ENCODE data around the gene CKAP5.
A peak's percentile ranks its signal among the peaks of the same experiment; 100 is the strongest.

The CKAP5 gene

DNA sequence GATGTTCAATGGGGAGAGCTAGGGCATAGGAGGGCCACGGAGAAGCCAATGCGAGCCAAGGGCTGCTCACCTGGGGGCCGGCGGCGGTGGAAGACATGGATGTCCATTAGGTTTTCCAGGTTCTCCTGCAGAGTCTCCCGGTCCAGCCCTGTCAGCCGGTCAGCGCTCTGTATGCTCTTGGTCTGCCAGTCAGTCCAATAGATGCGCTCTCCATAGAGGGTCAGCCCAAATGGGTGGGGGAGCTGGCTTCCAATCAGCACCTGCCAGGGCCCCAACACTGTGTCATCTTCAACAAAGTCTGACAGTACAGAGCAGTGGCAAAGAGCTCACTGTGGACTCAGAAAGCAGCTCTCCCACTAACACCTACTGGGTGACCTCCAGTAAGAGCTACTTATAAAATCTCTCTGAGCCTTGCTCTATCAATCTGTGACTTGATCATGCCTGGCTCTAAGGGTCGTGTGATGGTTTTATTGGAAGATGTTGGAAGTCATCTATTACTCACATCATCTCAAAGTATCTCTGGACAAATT, 33.0 kb upstream of the CKAP5 start:
- Histone ChIP-seq H3K27me3 (ENCODE audit: control insufficient read depth in 1 of 2, insufficient read depth in 2 of 2, low read length in 2 of 2) (no peaks in the 10 kb centered on the region), H3K4me1 (ENCODE audit: control insufficient read depth, insufficient read depth, low read length) (no peaks in the 10 kb centered on the region), H3K9ac (ENCODE audit: low read length in 2 of 2) (no peak overlapping the region), H3K9me3 (ENCODE audit: control insufficient read depth in 2 of 2, low read length in 2 of 2) (no peaks in the 10 kb centered on the region), H3K27ac (ENCODE audit: low read length) (no peak overlapping the region), H3K4me3 (ENCODE audit: low read length in 2 of 2) (no peak overlapping the region), H3K36me3 (ENCODE audit: control insufficient read depth in 2 of 2, insufficient read depth in 2 of 2, low read length in 2 of 2) (peaks cover 31 to 46% of the 10 kb centered on the region in 2 donors)

DNA sequence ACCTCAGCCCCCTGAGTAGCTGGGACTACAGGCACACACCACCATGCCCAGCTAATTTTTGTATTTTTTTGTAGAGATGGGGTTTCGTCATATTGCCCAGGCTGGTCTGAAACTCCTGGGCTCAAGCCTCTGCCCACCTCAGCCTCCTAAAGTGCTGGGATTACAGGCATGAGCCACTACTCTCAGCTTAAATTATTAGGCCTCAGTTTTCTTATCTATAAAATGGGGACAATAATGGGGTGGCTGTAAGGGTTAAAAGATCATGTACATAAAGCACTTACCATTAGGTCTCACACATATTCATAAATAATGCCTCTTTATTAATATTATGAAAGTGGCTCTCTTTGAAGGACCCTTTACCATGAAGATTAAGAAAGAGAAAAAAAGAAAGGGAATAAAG, 31.5 kb upstream of the CKAP5 start:
- H3K4me1 ChIP-seq (ENCODE audit: control insufficient read depth, insufficient read depth, low read length), result no peaks in the 10 kb centered on the region
- H3K36me3 ChIP-seq (ENCODE audit: control insufficient read depth in 2 of 2, insufficient read depth in 2 of 2, low read length in 2 of 2), result peaks cover 42 to 52% of the 10 kb centered on the region in 2 donors
- no peaks in the 10 kb centered on the region for H3K9me3 ChIP-seq (ENCODE audit: control insufficient read depth in 2 of 2, low read length in 2 of 2)
- no peak overlapping the region for H3K4me3 ChIP-seq (ENCODE audit: low read length in 2 of 2)
- H3K27ac ChIP-seq (ENCODE audit: low read length), result no peak overlapping the region
- H3K27me3 ChIP-seq (ENCODE audit: control insufficient read depth in 1 of 2, insufficient read depth in 2 of 2, low read length in 2 of 2), result no peaks in the 10 kb centered on the region
- H3K9ac ChIP-seq (ENCODE audit: low read length in 2 of 2), result no peak overlapping the region

- no peak overlapping the region for H3K4me3 ChIP-seq (ENCODE audit: low read length in 2 of 2)
- no peaks in the 10 kb centered on the region for H3K9me3 ChIP-seq (ENCODE audit: control insufficient read depth in 2 of 2, low read length in 2 of 2)
- no peak overlapping the region for H3K9ac ChIP-seq (ENCODE audit: low read length in 2 of 2)
- no peaks in the 10 kb centered on the region for H3K4me1 ChIP-seq (ENCODE audit: control insufficient read depth, insufficient read depth, low read length)
- H3K27ac ChIP-seq (ENCODE audit: low read length), result no peak overlapping the region
- no peaks in the 10 kb centered on the region for H3K27me3 ChIP-seq (ENCODE audit: control insufficient read depth in 1 of 2, insufficient read depth in 2 of 2, low read length in 2 of 2)
- peaks cover 42 to 53% of the 10 kb centered on the region in 2 donors for H3K36me3 ChIP-seq (ENCODE audit: control insufficient read depth in 2 of 2, insufficient read depth in 2 of 2, low read length in 2 of 2)
Observed at GRCh38 chr11:46876471-46876870, 30.4 kb upstream of the CKAP5 start.

DNA sequence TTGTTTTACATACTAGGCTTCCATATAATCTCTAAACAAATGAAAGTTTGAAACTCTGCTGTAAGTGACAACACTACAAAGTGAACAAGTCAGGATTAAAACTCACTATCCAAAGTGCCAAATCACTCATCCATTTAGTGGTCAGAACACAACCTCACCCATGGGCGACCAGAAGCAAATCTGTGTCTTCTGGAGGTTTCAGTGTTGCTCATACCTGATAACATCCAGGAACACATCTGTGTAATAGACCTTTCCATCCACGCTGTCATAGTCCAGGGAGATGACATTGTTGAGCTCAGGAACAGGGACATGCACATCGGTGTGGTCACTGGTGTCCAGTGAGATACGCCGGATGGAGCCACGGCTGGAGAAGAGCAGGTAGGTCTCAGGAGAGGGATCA, 28.5 kb upstream of the CKAP5 start:
- Histone ChIP-seq H3K36me3 (ENCODE audit: control insufficient read depth in 2 of 2, insufficient read depth in 2 of 2, low read length in 2 of 2) (peaks cover 42 to 60% of the 10 kb centered on the region in 2 donors), H3K4me3 (ENCODE audit: low read length in 2 of 2) (no peak overlapping the region), H3K9ac (ENCODE audit: low read length in 2 of 2) (no peak overlapping the region)

GRCh38 chr11:46868912-46869311, 22.8 kb upstream of the CKAP5 start:
- Histone ChIP-seq H3K27ac (ENCODE audit: low read length) (no peak overlapping the region), H3K9ac (ENCODE audit: low read length in 2 of 2) (no peak overlapping the region), H3K9me3 (ENCODE audit: control insufficient read depth in 2 of 2, low read length in 2 of 2) (no peaks in the 10 kb centered on the region), H3K4me3 (ENCODE audit: low read length in 2 of 2) (no peak overlapping the region), H3K4me1 (ENCODE audit: control insufficient read depth, insufficient read depth, low read length) (no peaks in the 10 kb centered on the region), H3K27me3 (ENCODE audit: control insufficient read depth in 1 of 2, insufficient read depth in 2 of 2, low read length in 2 of 2) (no peaks in the 10 kb centered on the region), H3K36me3 (ENCODE audit: control insufficient read depth in 2 of 2, insufficient read depth in 2 of 2, low read length in 2 of 2) (peaks cover 29 to 47% of the 10 kb centered on the region in 2 donors)

More for the DNA sequence above, 28.5 kb upstream of the CKAP5 start:
- no peak overlapping the region for H3K27ac ChIP-seq (ENCODE audit: low read length)
- H3K27me3 ChIP-seq (ENCODE audit: control insufficient read depth in 1 of 2, insufficient read depth in 2 of 2, low read length in 2 of 2), result no peaks in the 10 kb centered on the region
- H3K9me3 ChIP-seq (ENCODE audit: control insufficient read depth in 2 of 2, low read length in 2 of 2), result no peaks in the 10 kb centered on the region
- no peaks in the 10 kb centered on the region for H3K4me1 ChIP-seq (ENCODE audit: control insufficient read depth, insufficient read depth, low read length)

- no peak overlapping the region for H3K4me3 ChIP-seq (ENCODE audit: low read length in 2 of 2)
- H3K9ac ChIP-seq (ENCODE audit: low read length in 2 of 2), result no peak overlapping the region
- H3K9me3 ChIP-seq (ENCODE audit: control insufficient read depth in 2 of 2, low read length in 2 of 2), result peaks cover 0 to 2% of the 10 kb centered on the region in 2 donors
- no peak overlapping the region for H3K27ac ChIP-seq (ENCODE audit: low read length)
- H3K36me3 ChIP-seq (ENCODE audit: control insufficient read depth in 2 of 2, insufficient read depth in 2 of 2, low read length in 2 of 2), result peaks cover 29 to 42% of the 10 kb centered on the region in 2 donors
- H3K27me3 ChIP-seq (ENCODE audit: control insufficient read depth in 1 of 2, insufficient read depth in 2 of 2, low read length in 2 of 2), result no peaks in the 10 kb centered on the region
- H3K4me1 ChIP-seq (ENCODE audit: control insufficient read depth, insufficient read depth, low read length), result peaks cover 5% of the 10 kb centered on the region
Observed at GRCh38 chr11:46865340-46865739, 19.3 kb upstream of the CKAP5 start.

DNA sequence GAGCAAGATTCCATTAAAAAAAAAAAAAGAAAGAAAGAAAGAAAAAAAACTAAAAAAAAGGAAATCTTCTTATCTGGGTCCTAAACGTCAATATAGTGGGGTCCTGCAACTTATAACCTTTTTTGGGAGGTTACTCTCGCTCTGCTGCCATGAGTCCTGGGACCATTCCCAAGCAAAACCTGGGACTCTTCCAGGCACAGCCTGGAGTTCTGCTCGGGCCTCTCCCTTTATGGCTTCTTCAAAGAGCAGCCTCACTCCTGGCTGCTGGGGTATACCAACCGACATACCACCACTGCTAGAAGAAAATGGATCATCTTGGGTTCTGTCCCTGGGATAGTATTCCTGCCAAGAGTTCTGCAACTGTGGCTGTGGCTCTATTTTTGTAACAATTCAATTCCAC, 14.1 kb upstream of the CKAP5 start:
- Histone ChIP-seq H3K9ac (ENCODE audit: low read length in 2 of 2) (peak overlapping the region in 1 of 2 donors; percentile 36), H3K27ac (ENCODE audit: low read length) (peak overlapping the region; percentile 59), H3K27me3 (ENCODE audit: control insufficient read depth in 1 of 2, insufficient read depth in 2 of 2, low read length in 2 of 2) (no peaks in the 10 kb centered on the region), H3K4me1 (ENCODE audit: control insufficient read depth, insufficient read depth, low read length) (peaks cover 5% of the 10 kb centered on the region), H3K4me3 (ENCODE audit: low read length in 2 of 2) (no peak overlapping the region), H3K9me3 (ENCODE audit: control insufficient read depth in 2 of 2, low read length in 2 of 2) (peaks cover 0 to 2% of the 10 kb centered on the region in 2 donors), H3K36me3 (ENCODE audit: control insufficient read depth in 2 of 2, insufficient read depth in 2 of 2, low read length in 2 of 2) (peaks cover 25 to 28% of the 10 kb centered on the region in 2 donors)

DNA sequence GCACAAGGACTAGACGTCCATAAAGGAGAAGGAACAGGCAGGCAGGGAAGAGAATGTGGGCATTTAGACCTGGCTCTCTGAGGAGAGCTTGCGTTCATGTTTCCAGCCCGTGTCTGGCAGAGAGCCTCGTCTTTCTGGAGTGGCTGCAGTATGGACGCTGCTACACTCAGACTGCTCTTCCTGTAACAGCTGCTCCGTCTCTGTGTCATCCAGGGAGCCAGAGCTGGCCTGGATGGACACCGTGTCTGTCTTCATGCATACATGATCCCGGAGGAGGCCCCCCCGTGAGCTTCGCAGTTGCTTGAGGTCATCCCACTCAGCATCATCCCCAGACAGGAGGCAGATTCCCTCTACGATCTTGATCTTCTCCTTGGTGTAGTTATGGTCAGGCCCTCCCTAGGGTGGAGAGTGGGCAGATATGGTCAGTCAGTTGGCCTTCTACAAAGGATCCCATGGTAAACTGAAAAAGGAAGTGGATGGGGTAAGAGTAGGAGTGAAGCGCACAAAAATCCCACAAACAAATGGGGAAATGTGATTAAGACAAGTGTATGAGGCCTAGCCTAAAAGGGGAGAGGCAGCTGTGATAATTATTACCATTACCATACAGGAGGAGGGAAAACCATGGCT, 13.0 kb upstream of the CKAP5 start:
- Histone ChIP-seq H3K36me3 (ENCODE audit: control insufficient read depth in 2 of 2, insufficient read depth in 2 of 2, low read length in 2 of 2) (peaks cover 19% of the 10 kb centered on the region in 2 donors), H3K4me3 (ENCODE audit: low read length in 2 of 2) (no peak overlapping the region), H3K27ac (ENCODE audit: low read length) (peak overlapping the region; percentile 37), H3K9me3 (ENCODE audit: control insufficient read depth in 2 of 2, low read length in 2 of 2) (peaks cover 0 to 2% of the 10 kb centered on the region in 2 donors), H3K4me1 (ENCODE audit: control insufficient read depth, insufficient read depth, low read length) (peaks cover 5% of the 10 kb centered on the region), H3K9ac (ENCODE audit: low read length in 2 of 2) (no peak overlapping the region), H3K27me3 (ENCODE audit: control insufficient read depth in 1 of 2, insufficient read depth in 2 of 2, low read length in 2 of 2) (no peaks in the 10 kb centered on the region)

- no peak overlapping the region for H3K4me3 ChIP-seq (ENCODE audit: low read length in 2 of 2)
- no peaks in the 10 kb centered on the region for H3K27me3 ChIP-seq (ENCODE audit: control insufficient read depth in 1 of 2, insufficient read depth in 2 of 2, low read length in 2 of 2)
- H3K36me3 ChIP-seq (ENCODE audit: control insufficient read depth in 2 of 2, insufficient read depth in 2 of 2, low read length in 2 of 2), result peaks cover 11 to 12% of the 10 kb centered on the region in 2 donors
- no peaks in the 10 kb centered on the region for H3K9me3 ChIP-seq (ENCODE audit: control insufficient read depth in 2 of 2, low read length in 2 of 2)
- no peak overlapping the region for H3K27ac ChIP-seq (ENCODE audit: low read length)
- H3K4me1 ChIP-seq (ENCODE audit: control insufficient read depth, insufficient read depth, low read length), result peaks cover 5% of the 10 kb centered on the region
- peak overlapping the region in 1 of 2 donors; percentile 13 for H3K9ac ChIP-seq (ENCODE audit: low read length in 2 of 2)
Observed at GRCh38 chr11:46857666-46858065, 11.6 kb upstream of the CKAP5 start.

DNA sequence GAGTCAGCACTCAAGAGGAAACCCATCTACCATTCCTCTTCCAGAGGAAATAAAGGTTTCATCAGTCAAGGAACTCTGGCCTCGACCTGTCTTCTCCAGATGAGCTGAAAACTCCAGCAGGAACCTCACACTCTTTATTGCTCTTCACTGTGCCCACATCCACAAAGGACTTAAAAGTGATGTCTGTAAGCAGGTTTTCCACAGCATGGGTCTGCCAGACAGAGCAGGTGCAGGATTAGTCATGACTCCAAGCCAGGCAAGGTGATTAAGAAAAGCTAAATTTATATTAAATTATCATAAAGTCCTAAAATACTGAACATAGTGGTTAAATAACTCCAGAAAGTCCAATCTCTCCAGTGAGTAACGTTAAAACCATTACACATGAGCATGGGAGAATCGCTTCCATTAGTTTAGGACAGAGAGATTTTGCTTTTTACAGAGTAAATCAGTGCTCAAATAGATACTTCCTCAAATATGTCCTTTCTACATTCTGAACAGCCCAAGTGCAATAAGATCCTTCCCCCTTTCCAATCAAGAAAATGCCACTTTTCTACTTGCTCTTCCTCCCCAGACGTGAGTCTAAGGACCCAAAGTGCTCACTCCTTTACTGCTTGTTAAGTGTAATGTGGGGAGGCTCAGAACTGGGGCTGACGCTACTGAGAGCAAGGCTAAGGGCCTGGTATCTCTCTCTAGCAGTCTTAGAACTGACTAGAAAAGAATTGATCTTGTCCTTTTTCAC, 10.7 kb upstream of the CKAP5 start:
- Histone ChIP-seq H3K9ac (ENCODE audit: low read length in 2 of 2) (no peak overlapping the region), H3K36me3 (ENCODE audit: control insufficient read depth in 2 of 2, insufficient read depth in 2 of 2, low read length in 2 of 2) (peaks cover 7 to 10% of the 10 kb centered on the region in 2 donors), H3K27me3 (ENCODE audit: control insufficient read depth in 1 of 2, insufficient read depth in 2 of 2, low read length in 2 of 2) (no peaks in the 10 kb centered on the region), H3K27ac (ENCODE audit: low read length) (no peak overlapping the region), H3K4me3 (ENCODE audit: low read length in 2 of 2) (no peak overlapping the region), H3K9me3 (ENCODE audit: control insufficient read depth in 2 of 2, low read length in 2 of 2) (no peaks in the 10 kb centered on the region), H3K4me1 (ENCODE audit: control insufficient read depth, insufficient read depth, low read length) (peaks cover 5% of the 10 kb centered on the region)

GRCh38 chr11:46855863-46856262, 9.8 kb upstream of the CKAP5 start:
- H3K4me3 ChIP-seq (ENCODE audit: low read length in 2 of 2), result no peak overlapping the region
- H3K9ac ChIP-seq (ENCODE audit: low read length in 2 of 2), result no peak overlapping the region
- H3K27ac ChIP-seq (ENCODE audit: low read length), result no peak overlapping the region
- H3K27me3 ChIP-seq (ENCODE audit: control insufficient read depth in 1 of 2, insufficient read depth in 2 of 2, low read length in 2 of 2), result no peaks in the 10 kb centered on the region
- peaks cover 7 to 10% of the 10 kb centered on the region in 2 donors for H3K36me3 ChIP-seq (ENCODE audit: control insufficient read depth in 2 of 2, insufficient read depth in 2 of 2, low read length in 2 of 2)
- peaks cover 4% of the 10 kb centered on the region for H3K4me1 ChIP-seq (ENCODE audit: control insufficient read depth, insufficient read depth, low read length)
- no peaks in the 10 kb centered on the region for H3K9me3 ChIP-seq (ENCODE audit: control insufficient read depth in 2 of 2, low read length in 2 of 2)
